HL-60/S4 treated with retinoic acid at 250 ng/mL for 4 days and 3 days (cell line): Measurements from ENCODE around the gene TEX52.

ENCODE experiments used
- in situ Hi-C: fragments of 300-500 bp; cut with MboI; formaldehyde crosslinking; loops from 2 replicates; pipeline ENCODE4 v1.7.0; 2022; ENCODE audit warnings: low sequenced_read_pairs

Gene TEX52

GRCh38 chr12:2833810-2834209 lies 23.0 kb downstream of the TEX52 start:
- in situ Hi-C loops = no loop called here

GRCh38 chr12:2833327-2833726 lies 23.5 kb downstream of the TEX52 start:
- in situ Hi-C loops = no loop called here

- in situ Hi-C loops = no loop called here
Observed at GRCh38 chr12:2832550-2833127, 24.2 kb downstream of the TEX52 start.

- in situ Hi-C loops = no loop called here
Observed at GRCh38 chr12:2829275-2829674, 27.6 kb downstream of the TEX52 start.

GRCh38 chr12:2826721-2827515 lies 29.9 kb downstream of the TEX52 start:
- in situ Hi-C loops = no loop called here

- in situ Hi-C loops = no loop called here
Observed at GRCh38 chr12:2826036-2826435, 30.8 kb downstream of the TEX52 start.

- in situ Hi-C loops = no loop called here
Observed at GRCh38 chr12:2825132-2825531, 31.7 kb downstream of the TEX52 start.

- in situ Hi-C loops = no loop called here
Observed at GRCh38 chr12:2824541-2824940, 32.3 kb downstream of the TEX52 start.

- in situ Hi-C loops = no loop called here
Observed at GRCh38 chr12:2823483-2823882, 33.4 kb downstream of the TEX52 start.

GRCh38 chr12:2820432-2820831 lies 36.4 kb downstream of the TEX52 start:
- in situ Hi-C loops = no loop called here

- in situ Hi-C loops = no loop called here
Observed at GRCh38 chr12:2819810-2820209, 37.0 kb downstream of the TEX52 start.

GRCh38 chr12:2813214-2814185 lies 43.3 kb downstream of the TEX52 start:
- in situ Hi-C loops = no loop called here

- in situ Hi-C loops = no loop called here
Observed at GRCh38 chr12:2812290-2813213, 44.3 kb downstream of the TEX52 start, which contains the start of gene ITFG2. Gene ITFG2 (plus strand): TSS chr12:2812668. CDS start chr12:2812761, 93 bp downstream.

- in situ Hi-C loops = no loop called here
Observed at GRCh38 chr12:2811801-2812200, 45.0 kb downstream of the TEX52 start.

GRCh38 chr12:2806700-2807099 lies 50.1 kb downstream of the TEX52 start:
- in situ Hi-C loops = no loop called here

GRCh38 chr12:2805143-2805520 lies 51.7 kb downstream of the TEX52 start:
- in situ Hi-C loops = no loop called here

- in situ Hi-C loops = no loop called here
Observed at GRCh38 chr12:2804393-2805142, 52.3 kb downstream of the TEX52 start.

- in situ Hi-C loops = no loop called here
Observed at GRCh38 chr12:2803635-2804392, 53.0 kb downstream of the TEX52 start.
